CD4-positive, CD25-positive, alpha-beta regulatory T cell (primary cell): ENCODE measurements around the gene CELSR3. TPM values are rescaled to one million over a fixed set of nuclear protein-coding genes. Genes with fewer than 3 reads are reported as not detected.

Source experiments
- ATAC-seq, 2 donors: fragments of 150-1000 bp; cut with Tn5 transposase; one replicate each; pipeline ENCODE4 v1.10.0; 2021; ENCODE audit warnings: low read depth in 2 of 2, moderate number of reproducible peaks in 2 of 2, moderate library complexity in 1 of 2
- DNase-seq, 3 donors: peaks; one replicate each; pipeline versions ENCODE4 v3.0.0 to v3.0.0-alpha.2; 2012 to 2022; ENCODE audit warnings: mixed read lengths in 1 of 3
- H3K27ac ChIP-seq: one replicate; pipeline ENCODE4 v1.7.0; 2013; ENCODE audit warnings: mild to moderate bottlenecking, low read length; ENCODE audit not compliant: insufficient read depth, poor library complexity, severe bottlenecking
- H3K27me3 ChIP-seq: one replicate; pipeline ENCODE4 v1.7.0; 2013; ENCODE audit warnings: low read length; ENCODE audit not compliant: control insufficient read depth, insufficient read depth
- H3K36me3 ChIP-seq: one replicate; pipeline ENCODE4 v1.7.0; 2013; ENCODE audit warnings: mild to moderate bottlenecking, low read length, moderate library complexity; ENCODE audit not compliant: control insufficient read depth, insufficient read depth
- H3K4me1 ChIP-seq: 2 replicates; pipeline ENCODE4 v1.7.0; 2013; ENCODE audit warnings: mild to moderate bottlenecking, low read length; ENCODE audit not compliant: insufficient read depth, control insufficient read depth, poor library complexity, severe bottlenecking
- H3K4me3 ChIP-seq: one replicate; pipeline ENCODE4 v1.7.0; 2013; ENCODE audit warnings: low read depth, mild to moderate bottlenecking, low read length, moderate library complexity
- H3K9me3 ChIP-seq, 2 experiments: 1 replicate in 1 of 2; 2 replicates in 1 of 2; pipeline ENCODE4 v1.7.0; 2013; ENCODE audit warnings: low read length in 2 of 2, mild to moderate bottlenecking in 1 of 2, moderate library complexity in 1 of 2; ENCODE audit not compliant: control insufficient read depth in 2 of 2
- H3K27ac Mint-ChIP-seq, 3 donors: one replicate each; pipeline ENCODE4 v1.8.0; 2020 to 2022; ENCODE audit warnings: mild to moderate bottlenecking in 3 of 3, mixed read lengths in 3 of 3, moderate library complexity in 2 of 3
- H3K27me3 Mint-ChIP-seq: one replicate; pipeline ENCODE4 v1.8.0; 2022; ENCODE audit warnings: mild to moderate bottlenecking, mixed read lengths
- H3K36me3 Mint-ChIP-seq: one replicate; pipeline ENCODE4 v1.8.0; 2020; ENCODE audit warnings: mixed read lengths
- H3K4me1 Mint-ChIP-seq, 4 donors: one replicate each; pipeline ENCODE4 v1.8.0; 2020 to 2022; ENCODE audit warnings: mixed read lengths in 4 of 4, mild to moderate bottlenecking in 1 of 4
- H3K4me3 Mint-ChIP-seq, 4 donors: one replicate each; pipeline ENCODE4 v1.8.0; 2020 to 2022; ENCODE audit warnings: mild to moderate bottlenecking in 4 of 4, mixed read lengths in 4 of 4, moderate library complexity in 3 of 4
- H3K9me3 Mint-ChIP-seq, 7 donors: one replicate each; pipeline ENCODE4 v1.8.0; 2020 to 2022; ENCODE audit warnings: mixed read lengths in 7 of 7, mild to moderate bottlenecking in 3 of 7, moderate library complexity in 2 of 7
- polyA plus RNA-seq, 4 donors: library from polyadenylated mRNA; unstranded; fragments of 300-500 nt; fragmentation: Illumina TruSeq; gene quantifications; one replicate each; pipeline ENCODE4 v1.2.3, GENCODE V29; 2021
- total RNA-seq: library from RNA; stranded (reverse); gene quantifications from one replicate; pipeline ENCODE4 v1.2.3, GENCODE V29; 2022

Gene CELSR3
- total and polyA plus RNA-seq, 5 donors from 2014 or later = 0.31 to 8.8 (median 0.39) TPM

DNA sequence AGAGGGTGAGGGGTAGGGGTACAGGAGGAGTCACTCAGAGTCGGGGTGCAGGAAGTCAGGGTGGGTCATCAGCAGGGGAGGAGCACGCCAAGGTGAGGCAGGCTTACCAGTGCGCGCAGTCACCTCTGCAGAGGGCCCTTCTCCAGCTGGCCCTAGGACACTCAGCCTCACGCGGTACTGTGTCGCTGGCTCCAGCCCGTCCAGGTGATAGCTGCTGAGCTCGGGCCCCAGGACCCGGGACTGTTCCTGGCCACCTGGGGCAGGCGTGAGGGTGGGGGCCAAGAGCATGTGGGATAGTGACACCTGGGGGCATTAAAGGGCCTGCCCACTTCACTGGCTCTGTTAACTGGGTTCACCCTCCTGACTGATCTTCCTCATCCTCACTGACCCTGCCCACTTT, 75.0 kb downstream of the CELSR3 start:
- no peaks in the 10 kb centered on the region for H3K36me3 ChIP-seq
- Mint-ChIP-seq H3K4me1 (peaks cover 0 to under 1% (median 0%) of the 10 kb centered on the region in 4 donors), H3K4me3 (no peak overlapping the region), H3K9me3 (no peaks in the 10 kb centered on the region), H3K36me3 (no peaks in the 10 kb centered on the region), H3K27me3 (peaks cover 28% of the 10 kb centered on the region), H3K27ac (no peak overlapping the region)
- ATAC-seq (no peak), DNase-seq (no peak)
- no peaks in the 10 kb centered on the region for H3K9me3 ChIP-seq
- no peaks in the 10 kb centered on the region for H3K4me1 ChIP-seq
- no peak overlapping the region for H3K27ac ChIP-seq
- H3K27me3 ChIP-seq = no peaks in the 10 kb centered on the region
- no peak overlapping the region for H3K4me3 ChIP-seq

Other genes with a start within 250 kb of the CELSR3 start
- 5.2 TPM for gene PLXNB1, start 232.8 kb downstream of the CELSR3 start, total RNA-seq
- under 1 TPM in 1 of 4 donors, not detected in 3; 0.07 TPM for gene PLXNB1, start 232.8 kb downstream of the CELSR3 start, polyA plus RNA-seq
- gene CCDC51, start 222.8 kb downstream of the CELSR3 start, total RNA-seq = 4.6 TPM
- 10 to 100 TPM in 1 of 4 donors, 1 to 10 TPM in 3; 7.1 to 13.7 (median 9.1) TPM for gene CCDC51, start 222.8 kb downstream of the CELSR3 start, polyA plus RNA-seq
- gene TMA7, start 222.6 kb downstream of the CELSR3 start, total RNA-seq = 248 TPM
- gene TMA7, start 222.6 kb downstream of the CELSR3 start, polyA plus RNA-seq = 100 to 1,000 TPM; 664 to 743 (median 695) TPM
- 11.5 TPM for gene ATRIP, start 216.1 kb downstream of the CELSR3 start, total RNA-seq
- 10 to 100 TPM in 3 of 4 donors, 1 to 10 TPM in 1; 9.6 to 14.7 (median 13.3) TPM for gene ATRIP, start 216.1 kb downstream of the CELSR3 start, polyA plus RNA-seq
- gene SHISA5, start 158.7 kb downstream of the CELSR3 start, total RNA-seq = 197 TPM
- gene SHISA5, start 158.7 kb downstream of the CELSR3 start, polyA plus RNA-seq = 100 to 1,000 TPM; 415 to 598 (median 440) TPM
- 1.8 TPM for gene PFKFB4, start 106.1 kb downstream of the CELSR3 start, total RNA-seq
- gene PFKFB4, start 106.1 kb downstream of the CELSR3 start, polyA plus RNA-seq = 1 to 10 TPM in 3 of 4 donors, under 1 TPM in 1; 0.96 to 1.5 (median 1.4) TPM
- gene UCN2, start 99.1 kb downstream of the CELSR3 start, total RNA-seq = not detected
- gene UCN2, start 99.1 kb downstream of the CELSR3 start, polyA plus RNA-seq = not detected
- gene COL7A1, start 67.6 kb downstream of the CELSR3 start, total RNA-seq = 1.1 TPM
- not detected for gene COL7A1, start 67.6 kb downstream of the CELSR3 start, polyA plus RNA-seq
- 111 TPM for gene UQCRC1, start 53.2 kb downstream of the CELSR3 start, total RNA-seq
- gene UQCRC1, start 53.2 kb downstream of the CELSR3 start, polyA plus RNA-seq = 100 to 1,000 TPM; 181 to 234 (median 206) TPM
- not detected for gene TMEM89, start 41.1 kb downstream of the CELSR3 start, total RNA-seq
- gene TMEM89, start 41.1 kb downstream of the CELSR3 start, polyA plus RNA-seq = not detected
- 25.1 TPM for gene SLC26A6, start 27.4 kb downstream of the CELSR3 start, total RNA-seq
- gene SLC26A6, start 27.4 kb downstream of the CELSR3 start, polyA plus RNA-seq = 1 to 10 TPM; 3.2 to 6.7 (median 5.9) TPM
- 19.2 TPM for gene NCKIPSD, start 23.0 kb upstream of the CELSR3 start, total RNA-seq
- 10 to 100 TPM in 2 of 4 donors, 1 to 10 TPM in 2; 6.4 to 11.6 (median 10.3) TPM for gene NCKIPSD, start 23.0 kb upstream of the CELSR3 start, polyA plus RNA-seq
- gene IP6K2, start 54.3 kb upstream of the CELSR3 start, total RNA-seq = 107 TPM
- gene IP6K2, start 54.3 kb upstream of the CELSR3 start, polyA plus RNA-seq = 10 to 100 TPM; 54.0 to 58.6 (median 55.8) TPM
- gene PRKAR2A, start 185.0 kb upstream of the CELSR3 start, total RNA-seq = 29.3 TPM
- gene PRKAR2A, start 185.0 kb upstream of the CELSR3 start, polyA plus RNA-seq = 10 to 100 TPM; 13.4 to 15.3 (median 14.3) TPM
- 8.0 TPM for gene SLC25A20, start 236.0 kb upstream of the CELSR3 start, total RNA-seq
- 10 to 100 TPM; 21.5 to 32.6 (median 25.4) TPM for gene SLC25A20, start 236.0 kb upstream of the CELSR3 start, polyA plus RNA-seq